ENCODE results near the gene LTA.
A peak's percentile ranks its signal among the peaks of the same experiment; 100 is the strongest.

Gene LTA

GRCh38 chr6:31572041-31572911 is at the start of gene LTA:
Gene LTA, plus strand, starts transcription at chr6:31572289. Its CDS starts 454 bp downstream, at chr6:31572743.
- Mint-ChIP-seq H3K9me3 (no peaks in the 10 kb centered on the region), H3K4me1 (ENCODE audit: low read depth) (peaks cover 77% of the 10 kb centered on the region), H3K4me3 (no peak within 1 kb of the TSS), H3K27me3 (peaks cover 3% of the 10 kb centered on the region), H3K36me3 (ENCODE audit: low read depth) (peaks cover 18% of the 10 kb centered on the region), H3K27ac (peak within 1 kb of the TSS; percentile 79)
- intact Hi-C loops (cut with micrococcal nuclease) = no loop called here

- Mint-ChIP-seq H3K27me3 (peaks cover 5% of the 10 kb centered on the region), H3K4me1 (ENCODE audit: low read depth) (peaks cover 11% of the 10 kb centered on the region), H3K9me3 (no peaks in the 10 kb centered on the region), H3K27ac (no peak overlapping the region), H3K36me3 (ENCODE audit: low read depth) (peaks cover 22% of the 10 kb centered on the region), H3K4me3 (no peak overlapping the region)
- intact Hi-C loops (cut with micrococcal nuclease) = no loop called here
Measured at GRCh38 chr6:31525553-31525931, 46.5 kb upstream of the LTA start.

GRCh38 chr6:31525932-31526591 is 46.0 kb upstream of the LTA start:
- peaks cover 14% of the 10 kb centered on the region for H3K4me1 Mint-ChIP-seq (ENCODE audit: low read depth)
- no peaks in the 10 kb centered on the region for H3K9me3 Mint-ChIP-seq
- no peak overlapping the region for H3K27ac Mint-ChIP-seq
- intact Hi-C loops (cut with micrococcal nuclease) = no loop called here
- no peak overlapping the region for H3K4me3 Mint-ChIP-seq
- peaks cover 27% of the 10 kb centered on the region for H3K36me3 Mint-ChIP-seq (ENCODE audit: low read depth)
- peaks cover 3% of the 10 kb centered on the region for H3K27me3 Mint-ChIP-seq

- Mint-ChIP-seq H3K27ac (no peak overlapping the region), H3K27me3 (no peaks in the 10 kb centered on the region), H3K4me1 (ENCODE audit: low read depth) (peaks cover 18% of the 10 kb centered on the region), H3K9me3 (no peaks in the 10 kb centered on the region), H3K4me3 (no peak overlapping the region), H3K36me3 (ENCODE audit: low read depth) (peaks cover 50% of the 10 kb centered on the region)
- intact Hi-C loops (cut with micrococcal nuclease) = no loop called here
Measured at GRCh38 chr6:31528307-31528777, 43.7 kb upstream of the LTA start.

- Mint-ChIP-seq H3K9me3 (no peaks in the 10 kb centered on the region), H3K4me1 (ENCODE audit: low read depth) (peaks cover 18% of the 10 kb centered on the region), H3K36me3 (ENCODE audit: low read depth) (peaks cover 56% of the 10 kb centered on the region), H3K4me3 (no peak within 1 kb of the TSS), H3K27me3 (no peaks in the 10 kb centered on the region), H3K27ac (no peak within 1 kb of the TSS)
- intact Hi-C loops (cut with micrococcal nuclease) = no loop called here
Measured at GRCh38 chr6:31528821-31529328, 43.2 kb upstream of the LTA start, which contains the start of gene MCCD1. Gene MCCD1, plus strand, starts transcription at chr6:31528962. Its CDS starts 53 bp downstream, at chr6:31529015.

- Mint-ChIP-seq H3K4me1 (ENCODE audit: low read depth) (peaks cover 18% of the 10 kb centered on the region), H3K36me3 (ENCODE audit: low read depth) (peaks cover 62% of the 10 kb centered on the region), H3K27ac (no peak overlapping the region), H3K27me3 (no peaks in the 10 kb centered on the region), H3K9me3 (no peaks in the 10 kb centered on the region), H3K4me3 (no peak overlapping the region)
- intact Hi-C loops (cut with micrococcal nuclease) = no loop called here
Measured at GRCh38 chr6:31529329-31530150, 42.5 kb upstream of the LTA start.

GRCh38 chr6:31530659-31531058 is 41.4 kb upstream of the LTA start:
- Mint-ChIP-seq H3K9me3 (no peaks in the 10 kb centered on the region), H3K27ac (no peak overlapping the region), H3K27me3 (no peaks in the 10 kb centered on the region), H3K4me1 (ENCODE audit: low read depth) (peaks cover 18% of the 10 kb centered on the region), H3K36me3 (ENCODE audit: low read depth) (peaks cover 73% of the 10 kb centered on the region), H3K4me3 (no peak overlapping the region)
- intact Hi-C loops (cut with micrococcal nuclease) = no loop called here

GRCh38 chr6:31531162-31531561 is 40.9 kb upstream of the LTA start:
- intact Hi-C loops (cut with micrococcal nuclease) = no loop called here
- no peaks in the 10 kb centered on the region for H3K9me3 Mint-ChIP-seq
- peaks cover 14% of the 10 kb centered on the region for H3K4me1 Mint-ChIP-seq (ENCODE audit: low read depth)
- no peaks in the 10 kb centered on the region for H3K27me3 Mint-ChIP-seq
- no peak overlapping the region for H3K27ac Mint-ChIP-seq
- H3K4me3 Mint-ChIP-seq = no peak overlapping the region
- peaks cover 78% of the 10 kb centered on the region for H3K36me3 Mint-ChIP-seq (ENCODE audit: low read depth)

GRCh38 chr6:31531771-31532643 is 40.1 kb upstream of the LTA start:
- H3K27ac Mint-ChIP-seq = no peak overlapping the region
- H3K36me3 Mint-ChIP-seq (ENCODE audit: low read depth) = peaks cover 87% of the 10 kb centered on the region
- H3K4me1 Mint-ChIP-seq (ENCODE audit: low read depth) = peaks cover 12% of the 10 kb centered on the region
- no peaks in the 10 kb centered on the region for H3K27me3 Mint-ChIP-seq
- intact Hi-C loops (cut with micrococcal nuclease) = no loop called here
- no peak overlapping the region for H3K4me3 Mint-ChIP-seq
- H3K9me3 Mint-ChIP-seq = no peaks in the 10 kb centered on the region

GRCh38 chr6:31532644-31533454 is 39.2 kb upstream of the LTA start:
- Mint-ChIP-seq H3K4me1 (ENCODE audit: low read depth) (peaks cover 12% of the 10 kb centered on the region), H3K4me3 (no peak overlapping the region), H3K9me3 (no peaks in the 10 kb centered on the region), H3K27ac (no peak overlapping the region), H3K36me3 (ENCODE audit: low read depth) (peaks cover 94% of the 10 kb centered on the region), H3K27me3 (no peaks in the 10 kb centered on the region)
- intact Hi-C loops (cut with micrococcal nuclease) = no loop called here

GRCh38 chr6:31533455-31533841 is 38.6 kb upstream of the LTA start:
- Mint-ChIP-seq H3K27ac (no peak overlapping the region), H3K4me3 (no peak overlapping the region), H3K9me3 (no peaks in the 10 kb centered on the region), H3K4me1 (ENCODE audit: low read depth) (peaks cover 16% of the 10 kb centered on the region), H3K27me3 (no peaks in the 10 kb centered on the region), H3K36me3 (ENCODE audit: low read depth) (peaks cover 99% of the 10 kb centered on the region)
- intact Hi-C loops (cut with micrococcal nuclease) = no loop called here

- Mint-ChIP-seq H3K4me3 (no peak overlapping the region), H3K27ac (no peak overlapping the region), H3K9me3 (no peaks in the 10 kb centered on the region), H3K4me1 (ENCODE audit: low read depth) (peaks cover 21% of the 10 kb centered on the region), H3K27me3 (no peaks in the 10 kb centered on the region), H3K36me3 (ENCODE audit: low read depth) (peaks cover 99% of the 10 kb centered on the region)
- intact Hi-C loops (cut with micrococcal nuclease) = no loop called here
Measured at GRCh38 chr6:31534011-31534410, 38.1 kb upstream of the LTA start.

Measured in dendritic cell treated with granulocyte-macrophage colony-stimulating factor and Interleukin-4, amounts not matched to agents 40 ng/mL and 50 ng/mL, for 4 days (primary cell).